Central memory CD4-positive, alpha-beta T cell (primary cell): ENCODE measurements around the gene UBA1.

Experiments used
- DNase-seq: peaks from one replicate; pipeline ENCODE4 v3.0.0; 2022

The UBA1 gene

GRCh38 chrX:47190445-47191269, 3.0 kb upstream of the UBA1 start:
- peak; percentile 81 for DNase-seq

- peak; percentile 38 for DNase-seq
These were observed 2.3 kb upstream of the UBA1 start for GRCh38 chrX:47191331-47191730.

- no peak for DNase-seq
These were observed 1.7 kb upstream of the UBA1 start for GRCh38 chrX:47191806-47192401.

GRCh38 chrX:47194194-47194787, 662 bp downstream of the UBA1 start:
- no peak for DNase-seq

GRCh38 chrX:47196098-47196497, 2.5 kb downstream of the UBA1 start:
- DNase-seq, result no peak

- no peak for DNase-seq
These were observed 3.9 kb downstream of the UBA1 start for GRCh38 chrX:47197526-47197925.

- DNase-seq, result no peak
These were observed 4.5 kb downstream of the UBA1 start for GRCh38 chrX:47198026-47198686.

- DNase-seq, result no peak
These were observed 5.1 kb downstream of the UBA1 start for GRCh38 chrX:47198687-47199080.

- no peak for DNase-seq
These were observed 5.7 kb downstream of the UBA1 start for GRCh38 chrX:47199286-47199685.

- no peak for DNase-seq
These were observed 6.9 kb downstream of the UBA1 start for GRCh38 chrX:47200385-47201150.

GRCh38 chrX:47201345-47201944, 7.8 kb downstream of the UBA1 start:
- no peak for DNase-seq

GRCh38 chrX:47202316-47202715, 8.7 kb downstream of the UBA1 start:
- DNase-seq, result no peak

GRCh38 chrX:47202877-47203276, 9.2 kb downstream of the UBA1 start:
- no peak for DNase-seq

GRCh38 chrX:47204970-47205369, 11.3 kb downstream of the UBA1 start:
- DNase-seq, result no peak

GRCh38 chrX:47206316-47206715, 12.7 kb downstream of the UBA1 start:
- no peak for DNase-seq

- DNase-seq, result no peak
These were observed 14.5 kb downstream of the UBA1 start for GRCh38 chrX:47208108-47208507.

- DNase-seq, result no peak
These were observed 16.0 kb downstream of the UBA1 start for GRCh38 chrX:47209508-47210238.

GRCh38 chrX:47210661-47211425, 17.2 kb downstream of the UBA1 start:
- no peak for DNase-seq

GRCh38 chrX:47212381-47213293, 19.0 kb downstream of the UBA1 start:
- no peak for DNase-seq
